CD4-positive, alpha-beta T cell (primary cell): Measurements from ENCODE around the gene SART3. TPM values are rescaled to one million over a fixed set of nuclear protein-coding genes. Genes with fewer than 3 reads are reported as not detected.

ENCODE experiments used
- ATAC-seq: fragments of 200-7000 bp; cut with Tn5 transposase; one replicate; pipeline ENCODE4 v1.10.0; 2022; ENCODE audit warnings: mild to moderate bottlenecking; ENCODE audit not compliant: poor library complexity
- CTCF ChIA-PET: fragments of 350-600 bp; sonication (Branson Sonifier 250); formaldehyde crosslinking; loops from one replicate; lab custom pipeline; 2021; ENCODE audit warnings: antibody characterized with exemption, inconsistent platforms; lab: Charles Lee
- POLR2A ChIA-PET: fragments of 350-600 bp; sonication (Branson Sonifier 250); formaldehyde crosslinking; loops from one replicate; lab custom pipeline; 2021; ENCODE audit warnings: antibody characterized with exemption, inconsistent platforms; lab: Charles Lee
- DNase-seq, 14 experiments: peaks; one replicate each; pipeline ENCODE4 v3.0.0-alpha.2; 2013 to 2020; ENCODE audit warnings: mixed read lengths in 2 of 14
- H3K27ac ChIP-seq, 2 donors: one replicate each; pipeline versions ENCODE4 v1.5.1 to v1.7.0; 2013; ENCODE audit warnings: low read length in 2 of 2, low read depth in 1 of 2, mild to moderate bottlenecking in 1 of 2
- H3K27me3 ChIP-seq, 2 experiments: 1 replicate in 1 of 2; 2 replicates in 1 of 2; pipeline versions ENCODE4 v1.6.1 to v1.7.0; 2013; ENCODE audit warnings: low read length in 2 of 2, control low read depth in 1 of 2, mild to moderate bottlenecking in 1 of 2, moderate library complexity in 1 of 2; ENCODE audit not compliant: insufficient read depth in 2 of 2, control insufficient read depth in 1 of 2
- H3K36me3 ChIP-seq: one replicate; pipeline ENCODE4 v1.6.1; 2013; ENCODE audit warnings: low read length, control low read depth; ENCODE audit not compliant: insufficient read depth
- H3K4me1 ChIP-seq: one replicate; pipeline ENCODE4 v1.6.1; 2013; ENCODE audit warnings: low read length, control low read depth; ENCODE audit not compliant: insufficient read depth
- H3K4me3 ChIP-seq: one replicate; pipeline ENCODE4 v1.5.1; 2013; ENCODE audit warnings: mild to moderate bottlenecking, low read length, moderate library complexity
- H3K9me3 ChIP-seq, 2 experiments: 1 replicate in 1 of 2; 2 replicates in 1 of 2; pipeline versions ENCODE4 v1.6.1 to v1.7.0; 2013; ENCODE audit warnings: low read length in 2 of 2, mild to moderate bottlenecking in 2 of 2, control low read depth in 1 of 2, moderate library complexity in 1 of 2; ENCODE audit not compliant: control insufficient read depth in 1 of 2, insufficient read depth in 1 of 2
- H3K27ac Mint-ChIP-seq: one replicate; pipeline ENCODE4 v1.8.0; 2020; ENCODE audit warnings: mixed read lengths
- H3K27me3 Mint-ChIP-seq: one replicate; pipeline ENCODE4 v1.8.0; 2021; ENCODE audit warnings: mixed read lengths
- H3K36me3 Mint-ChIP-seq: one replicate; pipeline ENCODE4 v1.8.0; 2021; ENCODE audit warnings: low read depth, mixed read lengths
- H3K4me1 Mint-ChIP-seq: one replicate; pipeline ENCODE4 v1.8.0; 2021; ENCODE audit warnings: low read depth, mixed read lengths
- H3K4me3 Mint-ChIP-seq: one replicate; pipeline ENCODE4 v1.8.0; 2020; ENCODE audit warnings: mild to moderate bottlenecking, mixed read lengths
- H3K9me3 Mint-ChIP-seq: one replicate; pipeline ENCODE4 v1.8.0; 2020; ENCODE audit warnings: mixed read lengths
- intact Hi-C, 2 experiments: fragments of 100-400 bp; cut with DNase I in 1 of 2; cut with micrococcal nuclease in 1 of 2; formaldehyde crosslinking; loops; one replicate each; pipeline versions ENCODE4 v1.15.1 to v1.9.0; 2023 to 2025; cut with DNase I, micrococcal nuclease
- total RNA-seq, 174 experiments: library from RNA in 2 of 174; stranded (reverse) in 2 of 174; gene quantifications; one replicate each; pipeline ENCODE4 v1.2.3 and lab custom pipeline; 2021 to 2026
- TF ChIP-seq, protein P1 (sequence below): fragments of 200-600 bp; IDR thresholded peaks from one replicate; pipeline ENCODE4 v1.8.0; 2022; ENCODE audit warnings: antibody characterized with exemption, mild to moderate bottlenecking

SART3 gene
- total RNA-seq, 2 experiments from 2014 or later = 95.1 to 104 TPM

DNA sequence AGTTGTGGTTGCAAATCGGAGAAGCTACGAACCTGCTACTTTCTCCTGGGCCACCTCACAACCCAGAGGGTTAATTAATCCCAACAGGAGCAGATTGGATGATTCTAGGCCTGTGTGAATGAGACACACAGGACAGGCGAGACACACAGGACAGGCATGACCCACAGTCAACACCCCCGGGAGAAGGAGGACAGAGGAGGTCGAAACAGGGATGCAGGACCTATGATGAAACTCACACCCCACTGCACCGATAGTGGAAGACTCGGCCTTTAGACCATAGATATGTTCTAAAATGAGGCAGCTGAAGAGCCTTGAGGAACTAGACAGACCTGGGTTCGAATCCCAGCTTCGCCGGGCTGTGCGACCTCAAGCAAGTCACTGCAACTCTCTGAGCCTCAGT is 25.3 kb upstream of the SART3 start:
- TF ChIP-seq, protein P1, sequence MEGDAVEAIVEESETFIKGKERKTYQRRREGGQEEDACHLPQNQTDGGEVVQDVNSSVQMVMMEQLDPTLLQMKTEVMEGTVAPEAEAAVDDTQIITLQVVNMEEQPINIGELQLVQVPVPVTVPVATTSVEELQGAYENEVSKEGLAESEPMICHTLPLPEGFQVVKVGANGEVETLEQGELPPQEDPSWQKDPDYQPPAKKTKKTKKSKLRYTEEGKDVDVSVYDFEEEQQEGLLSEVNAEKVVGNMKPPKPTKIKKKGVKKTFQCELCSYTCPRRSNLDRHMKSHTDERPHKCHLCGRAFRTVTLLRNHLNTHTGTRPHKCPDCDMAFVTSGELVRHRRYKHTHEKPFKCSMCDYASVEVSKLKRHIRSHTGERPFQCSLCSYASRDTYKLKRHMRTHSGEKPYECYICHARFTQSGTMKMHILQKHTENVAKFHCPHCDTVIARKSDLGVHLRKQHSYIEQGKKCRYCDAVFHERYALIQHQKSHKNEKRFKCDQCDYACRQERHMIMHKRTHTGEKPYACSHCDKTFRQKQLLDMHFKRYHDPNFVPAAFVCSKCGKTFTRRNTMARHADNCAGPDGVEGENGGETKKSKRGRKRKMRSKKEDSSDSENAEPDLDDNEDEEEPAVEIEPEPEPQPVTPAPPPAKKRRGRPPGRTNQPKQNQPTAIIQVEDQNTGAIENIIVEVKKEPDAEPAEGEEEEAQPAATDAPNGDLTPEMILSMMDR = no peak
- H3K27ac ChIP-seq = no peak overlapping the region
- H3K36me3 ChIP-seq = no peaks in the 10 kb centered on the region
- H3K27me3 ChIP-seq = no peaks in the 10 kb centered on the region
- no peaks in the 10 kb centered on the region for H3K4me1 Mint-ChIP-seq
- ATAC-seq = no peak
- H3K9me3 ChIP-seq = no peaks in the 10 kb centered on the region
- H3K4me3 ChIP-seq = no peak overlapping the region
- no peaks in the 10 kb centered on the region for H3K9me3 Mint-ChIP-seq
- no peaks in the 10 kb centered on the region for H3K4me1 ChIP-seq
- H3K4me3 Mint-ChIP-seq = no peak overlapping the region
- POLR2A ChIA-PET = no interaction called here
- H3K36me3 Mint-ChIP-seq = no peaks in the 10 kb centered on the region
- H3K27ac Mint-ChIP-seq = no peak overlapping the region
- CTCF ChIA-PET = no interaction called here
- DNase-seq = no peak
- intact Hi-C loops = no loop called here
- no peaks in the 10 kb centered on the region for H3K27me3 Mint-ChIP-seq

GRCh38 chr12:108585864-108586263 is 24.9 kb upstream of the SART3 start:
- TF ChIP-seq, protein P1 = no peak
- intact Hi-C loops = no loop called here
- Mint-ChIP-seq H3K4me3 (no peak overlapping the region), H3K27me3 (no peaks in the 10 kb centered on the region), H3K27ac (no peak overlapping the region), H3K4me1 (no peaks in the 10 kb centered on the region), H3K9me3 (no peaks in the 10 kb centered on the region), H3K36me3 (no peaks in the 10 kb centered on the region)
- no peak for ATAC-seq
- CTCF ChIA-PET = no interaction called here
- H3K27ac ChIP-seq = no peak overlapping the region
- POLR2A ChIA-PET = interaction anchor here (0.8 kb wide), 1 partner anchor 44 kb away, joined by 3 read pairs; no protein-coding TSS in a partner anchor
- no peak for DNase-seq
- no peaks in the 10 kb centered on the region for H3K9me3 ChIP-seq
- H3K4me1 ChIP-seq = no peaks in the 10 kb centered on the region
- no peak overlapping the region for H3K4me3 ChIP-seq
- no peaks in the 10 kb centered on the region for H3K36me3 ChIP-seq
- H3K27me3 ChIP-seq = no peaks in the 10 kb centered on the region

- TF ChIP-seq, protein P1 = no peak
- ChIA-PET CTCF (no interaction called here), POLR2A (no interaction called here)
- no peaks in the 10 kb centered on the region for H3K27me3 ChIP-seq
- H3K4me1 ChIP-seq = no peaks in the 10 kb centered on the region
- H3K9me3 ChIP-seq = no peaks in the 10 kb centered on the region
- Mint-ChIP-seq H3K36me3 (no peaks in the 10 kb centered on the region), H3K4me1 (no peaks in the 10 kb centered on the region), H3K27me3 (no peaks in the 10 kb centered on the region), H3K9me3 (no peaks in the 10 kb centered on the region), H3K27ac (no peak overlapping the region), H3K4me3 (no peak overlapping the region)
- H3K27ac ChIP-seq = no peak overlapping the region
- no peak overlapping the region for H3K4me3 ChIP-seq
- H3K36me3 ChIP-seq = no peaks in the 10 kb centered on the region
- intact Hi-C loops = no loop called here
- DNase-seq (no peak), ATAC-seq (no peak)
These were observed 23.6 kb upstream of the SART3 start for GRCh38 chr12:108584456-108585065.
